GM19438 (cell line): Measurements from ENCODE around the gene NEDD9.

Source experiments
- ATAC-seq: cut with Tn5 transposase; IDR thresholded peaks from one replicate; pipeline ENCODE4 v1.9.1; 2021; ENCODE audit warnings: low read depth; ENCODE audit not compliant: unreplicated experiment

The NEDD9 gene, protein sequence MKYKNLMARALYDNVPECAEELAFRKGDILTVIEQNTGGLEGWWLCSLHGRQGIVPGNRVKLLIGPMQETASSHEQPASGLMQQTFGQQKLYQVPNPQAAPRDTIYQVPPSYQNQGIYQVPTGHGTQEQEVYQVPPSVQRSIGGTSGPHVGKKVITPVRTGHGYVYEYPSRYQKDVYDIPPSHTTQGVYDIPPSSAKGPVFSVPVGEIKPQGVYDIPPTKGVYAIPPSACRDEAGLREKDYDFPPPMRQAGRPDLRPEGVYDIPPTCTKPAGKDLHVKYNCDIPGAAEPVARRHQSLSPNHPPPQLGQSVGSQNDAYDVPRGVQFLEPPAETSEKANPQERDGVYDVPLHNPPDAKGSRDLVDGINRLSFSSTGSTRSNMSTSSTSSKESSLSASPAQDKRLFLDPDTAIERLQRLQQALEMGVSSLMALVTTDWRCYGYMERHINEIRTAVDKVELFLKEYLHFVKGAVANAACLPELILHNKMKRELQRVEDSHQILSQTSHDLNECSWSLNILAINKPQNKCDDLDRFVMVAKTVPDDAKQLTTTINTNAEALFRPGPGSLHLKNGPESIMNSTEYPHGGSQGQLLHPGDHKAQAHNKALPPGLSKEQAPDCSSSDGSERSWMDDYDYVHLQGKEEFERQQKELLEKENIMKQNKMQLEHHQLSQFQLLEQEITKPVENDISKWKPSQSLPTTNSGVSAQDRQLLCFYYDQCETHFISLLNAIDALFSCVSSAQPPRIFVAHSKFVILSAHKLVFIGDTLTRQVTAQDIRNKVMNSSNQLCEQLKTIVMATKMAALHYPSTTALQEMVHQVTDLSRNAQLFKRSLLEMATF

GRCh38 chr6:11232193-11232769, at the start of gene NEDD9:
NEDD9 (minus strand) TSS chr6:11232668; CDS start chr6:11232515, 153 bp downstream.
- ATAC-seq: peak; percentile 95

DNA sequence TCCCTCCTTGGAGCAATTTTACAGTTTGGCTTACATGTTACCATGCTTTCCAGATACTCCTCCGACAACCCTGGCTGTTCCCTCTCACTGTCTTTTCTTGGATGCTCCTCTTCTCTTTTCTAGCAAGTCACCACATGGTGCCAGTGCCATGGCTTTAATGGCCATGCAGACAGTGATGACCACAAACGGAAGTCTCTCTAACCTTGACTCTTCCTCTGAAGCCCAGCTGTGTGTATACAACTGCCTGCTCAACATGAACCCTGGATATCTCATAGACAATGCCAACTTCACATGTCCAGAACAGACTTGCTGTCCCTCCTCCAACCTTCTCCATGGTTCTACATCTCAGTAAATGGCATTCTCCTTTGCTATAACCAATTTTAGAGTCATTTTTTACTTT, 49.8 kb upstream of the NEDD9 start:
- no peak for ATAC-seq

DNA sequence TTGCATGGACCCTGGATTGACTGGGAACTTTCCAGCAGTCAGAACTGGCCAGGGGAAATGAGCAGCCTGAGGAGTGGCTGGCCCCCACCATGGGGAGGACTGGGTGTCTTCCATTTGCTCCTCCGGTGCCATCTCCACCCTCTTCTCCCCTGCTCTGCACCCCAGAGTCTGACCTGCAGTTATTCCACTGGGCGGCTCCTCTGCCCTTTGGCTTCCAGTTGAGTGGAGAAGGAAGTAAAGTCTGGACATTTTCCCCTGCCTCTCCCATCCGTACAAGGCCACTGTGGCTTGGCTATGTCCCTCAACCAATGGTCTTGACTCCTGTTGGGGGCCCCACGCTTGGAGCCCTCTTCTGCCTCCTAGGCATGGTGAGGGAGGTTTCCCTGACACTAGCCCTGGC, 47.9 kb upstream of the NEDD9 start:
- ATAC-seq: no peak

- no peak for ATAC-seq
Measured at GRCh38 chr6:11279284-11279689, 46.8 kb upstream of the NEDD9 start.

GRCh38 chr6:11278207-11278559, 45.7 kb upstream of the NEDD9 start:
- ATAC-seq: peak; percentile 20

DNA sequence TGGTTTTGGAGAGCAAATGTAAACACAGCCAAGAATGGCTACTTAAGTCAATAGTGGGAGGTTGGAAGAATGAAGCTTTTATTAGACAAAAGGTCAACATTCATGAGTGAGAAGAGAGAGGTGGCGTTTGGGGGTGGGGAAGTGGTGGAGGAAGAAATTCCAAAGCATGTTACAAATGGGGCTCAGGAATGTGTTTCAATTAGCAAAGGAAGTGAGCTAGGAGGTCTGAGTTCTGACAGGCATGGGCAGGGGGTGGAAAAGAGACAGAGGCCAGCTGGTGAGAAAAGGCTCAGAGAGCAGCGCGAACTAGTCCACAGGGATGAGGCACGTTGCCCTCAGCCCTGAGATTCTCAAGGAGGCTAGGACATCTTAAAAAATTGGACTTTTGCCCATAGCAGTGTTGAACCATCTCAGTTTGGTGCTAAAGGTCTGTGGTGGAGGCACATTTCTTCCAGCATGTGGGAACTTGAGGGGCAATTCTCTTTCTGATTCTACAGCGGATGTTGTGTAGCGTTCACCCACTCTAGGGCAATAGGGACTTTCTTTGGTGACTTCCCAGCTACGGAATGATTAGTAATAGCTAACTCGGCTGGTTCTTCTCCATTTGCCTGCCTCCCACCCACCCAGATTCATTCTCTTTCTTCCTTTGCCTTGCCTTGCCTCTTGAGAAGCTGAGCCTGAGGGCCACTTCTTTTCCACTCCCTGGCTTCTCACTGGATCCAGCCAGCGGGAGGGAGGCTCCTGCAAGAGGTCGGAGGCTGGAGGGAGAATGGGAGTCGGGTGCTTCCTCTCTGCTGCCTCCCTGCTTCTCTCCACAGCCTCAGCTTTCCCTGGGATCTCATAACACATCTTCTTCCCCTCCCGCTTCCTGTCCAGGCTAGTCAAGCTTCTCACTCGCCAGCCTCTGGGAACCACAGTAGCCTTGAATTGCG, 45.1 kb upstream of the NEDD9 start:
- ATAC-seq: peak; percentile 50

GRCh38 chr6:11276911-11277274, 44.4 kb upstream of the NEDD9 start:
- no peak for ATAC-seq

GRCh38 chr6:11276228-11276627, 43.8 kb upstream of the NEDD9 start:
- ATAC-seq: no peak

GRCh38 chr6:11275598-11275997, 43.1 kb upstream of the NEDD9 start:
- ATAC-seq: peak; percentile 77

DNA sequence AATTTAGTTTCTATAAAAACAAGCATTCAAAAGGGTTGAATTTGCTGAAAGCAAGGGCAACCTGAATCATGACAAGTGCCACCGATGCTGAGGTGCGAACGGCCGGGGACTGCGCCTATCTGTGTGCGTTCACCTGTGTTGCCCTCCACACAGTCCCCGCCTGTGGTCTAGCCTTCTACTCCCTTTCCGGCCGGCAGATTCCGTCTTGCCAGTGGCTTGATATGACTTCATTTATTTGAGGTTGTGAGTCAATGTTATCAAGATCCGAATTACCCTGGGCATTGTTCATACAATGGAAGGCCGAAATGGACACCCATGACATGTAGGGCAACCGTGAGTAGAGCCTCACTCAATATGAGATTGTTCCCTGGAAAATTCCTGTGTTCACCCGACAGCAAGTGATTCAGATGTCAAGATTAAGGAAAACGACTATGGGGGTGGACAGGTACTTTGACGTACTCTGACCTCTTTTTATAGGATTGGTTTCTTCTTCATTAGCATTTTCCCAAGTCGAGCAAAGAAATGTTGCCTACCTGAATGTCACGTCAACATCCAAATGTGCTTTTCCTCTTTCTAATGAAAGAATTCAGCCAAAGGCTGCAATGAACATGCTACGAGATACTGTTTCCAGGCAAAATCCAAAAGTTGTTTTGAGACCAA, 41.1 kb upstream of the NEDD9 start:
- no peak for ATAC-seq

DNA sequence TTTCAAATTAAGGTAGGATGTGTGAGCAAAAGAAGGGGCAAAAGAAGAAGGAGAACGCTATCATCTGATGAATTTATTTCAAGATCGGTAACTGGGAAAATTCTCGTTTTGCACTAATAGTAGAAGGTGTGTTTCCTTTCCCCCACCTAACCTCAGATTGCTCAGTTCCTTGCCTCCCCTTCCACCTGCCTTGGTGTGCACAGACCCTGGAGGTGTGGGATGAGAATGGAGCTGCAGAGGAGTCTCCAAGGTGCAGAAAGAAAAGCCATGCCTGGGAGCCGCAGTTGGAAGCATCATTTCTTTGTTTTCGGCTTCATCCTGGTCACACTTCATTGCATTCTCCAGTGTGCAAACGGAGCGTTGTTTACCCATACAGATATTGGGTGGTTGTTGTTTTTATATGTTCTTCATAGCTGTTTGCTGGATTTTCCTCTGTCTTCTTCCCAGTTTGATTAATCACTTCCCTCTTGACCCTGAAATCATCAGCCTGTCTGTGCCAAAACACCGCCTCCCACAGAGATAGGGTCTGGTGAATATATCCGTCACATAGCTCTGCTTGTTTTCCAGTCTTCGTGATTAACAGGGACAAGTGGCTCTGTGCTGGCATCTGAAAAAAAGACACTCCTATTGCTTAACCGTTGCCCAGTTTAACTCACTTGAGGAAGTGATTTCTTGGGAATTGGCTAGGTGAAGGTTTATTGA, 40.2 kb upstream of the NEDD9 start:
- ATAC-seq: no peak

DNA sequence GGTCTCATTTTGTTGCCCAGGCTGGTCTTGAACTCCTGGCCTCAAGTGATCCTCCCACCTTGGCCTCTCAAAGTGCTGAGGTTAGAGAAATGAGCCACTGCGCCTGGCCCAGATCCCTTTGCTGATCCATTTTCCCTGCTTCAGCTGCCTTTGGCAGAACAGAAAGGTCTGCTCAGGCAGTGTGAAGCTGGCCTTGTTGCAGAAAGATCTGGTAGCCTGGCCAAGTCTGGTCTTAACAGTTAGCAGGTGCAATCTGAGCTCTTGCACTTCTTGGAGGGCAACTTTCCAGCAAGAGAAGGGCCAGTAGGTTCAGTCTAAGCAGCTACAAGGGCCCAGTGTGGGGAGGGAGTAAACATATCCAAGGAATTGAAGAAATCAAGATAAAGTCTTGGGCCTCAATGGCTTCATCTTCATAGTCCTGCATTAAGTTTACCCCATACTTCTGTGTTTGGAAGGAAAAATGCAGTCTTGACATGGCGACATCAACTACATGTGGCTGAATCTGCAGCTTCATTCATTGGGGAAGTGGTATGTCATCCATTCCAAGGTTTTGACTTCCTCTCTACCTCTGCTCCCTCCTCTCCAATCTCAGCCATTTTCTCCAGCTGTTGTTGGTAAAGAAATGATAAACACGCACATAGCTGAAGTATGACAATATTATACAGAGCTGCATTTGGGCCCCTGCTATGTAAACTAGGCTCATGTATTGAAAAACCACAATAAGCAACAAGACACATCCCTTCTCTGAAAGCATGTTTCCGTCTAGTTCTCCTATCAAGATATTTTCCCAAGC, 39.0 kb upstream of the NEDD9 start:
- ATAC-seq: no peak

GRCh38 chr6:11270030-11271027, 37.9 kb upstream of the NEDD9 start:
- no peak for ATAC-seq

- no peak for ATAC-seq
Measured at GRCh38 chr6:11268978-11269377, 36.5 kb upstream of the NEDD9 start.

DNA sequence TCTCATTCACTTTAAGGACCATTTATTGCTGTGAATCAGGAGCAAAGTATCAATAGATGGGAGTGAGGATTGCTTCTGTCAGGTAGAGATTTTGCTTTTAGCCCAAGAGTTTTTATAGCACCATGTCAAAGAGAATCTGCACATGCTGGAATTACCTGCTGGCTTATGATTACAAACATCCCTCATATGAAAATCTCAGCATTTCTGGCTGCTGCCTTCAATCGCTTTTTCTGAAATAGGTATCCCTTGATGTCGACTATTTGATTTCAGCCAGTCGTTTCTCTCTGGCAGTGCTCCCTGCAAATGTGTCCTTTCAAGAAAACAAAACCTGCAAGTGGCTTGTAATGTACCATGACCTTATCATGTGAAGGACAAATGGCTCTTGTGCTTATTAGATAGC, 34.5 kb upstream of the NEDD9 start:
- no peak for ATAC-seq

DNA sequence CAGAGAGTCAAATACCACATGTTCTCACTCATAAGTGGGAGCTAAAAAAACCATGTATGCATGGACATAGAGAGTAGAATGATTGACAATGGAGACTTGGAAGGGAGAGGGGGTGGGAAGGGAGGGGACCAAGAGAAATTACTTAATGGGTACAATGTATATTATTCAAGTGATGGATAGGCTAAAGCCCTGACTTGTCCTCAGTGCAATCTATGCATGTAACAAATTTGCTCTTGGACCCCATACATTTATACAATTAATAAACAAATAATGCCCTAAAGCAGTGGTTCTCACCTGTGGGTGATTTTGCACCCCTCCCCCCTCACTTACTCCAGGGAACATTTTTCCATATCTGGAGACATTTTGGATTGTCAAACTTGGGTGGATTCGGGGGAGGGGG, 33.5 kb upstream of the NEDD9 start:
- ATAC-seq: no peak

GRCh38 chr6:11264100-11264499, 31.6 kb upstream of the NEDD9 start:
- ATAC-seq: no peak
